Activated T-helper 2 cell treated with anti-CD3 and anti-CD28 coated beads, Interferon-gamma antibody, Interleukin-2, Interleukin-4, amounts not matched to agents 10 μg/mL and 5 μg/mL and 100 μg/mL, durations not matched to agents 14 hours and 24 hours and 36 hours (primary cell): Measurements from ENCODE around the gene KRT14. TPM values are rescaled to one million over a fixed set of nuclear protein-coding genes. Genes with fewer than 3 reads are reported as not detected.
A peak's percentile ranks its signal among the peaks of the same experiment; 100 is the strongest.
"Not testable (repeated sequence)": the region's sequence is repeated elsewhere in the genome, so short reads cannot be mapped to it uniquely, and the experiment has no call there.

Experiments
- DNase-seq: peaks from one replicate; pipeline ENCODE4 v3.0.0; 2021; ENCODE audit warnings: low spot score
- H3K27ac Mint-ChIP-seq: one replicate; pipeline ENCODE4 v1.8.0; 2021; ENCODE audit warnings: mixed read lengths
- H3K27me3 Mint-ChIP-seq: one replicate; pipeline ENCODE4 v1.8.0; 2021; ENCODE audit warnings: low read depth, mixed read lengths
- H3K36me3 Mint-ChIP-seq: one replicate; pipeline ENCODE4 v1.8.0; 2021; ENCODE audit warnings: low read depth, mixed read lengths
- H3K4me1 Mint-ChIP-seq: one replicate; pipeline ENCODE4 v1.8.0; 2021; ENCODE audit warnings: low read depth, mixed read lengths
- H3K4me3 Mint-ChIP-seq: one replicate; pipeline ENCODE4 v1.8.0; 2021; ENCODE audit warnings: low read depth, mild to moderate bottlenecking, moderate library complexity, mixed read lengths
- H3K9me3 Mint-ChIP-seq: one replicate; pipeline ENCODE4 v1.8.0; 2021; ENCODE audit warnings: mixed read lengths
- intact Hi-C: fragments of 100-400 bp; cut with micrococcal nuclease; formaldehyde crosslinking; loops from one replicate; pipeline ENCODE4 v1.15.1; 2023
- total RNA-seq: library from RNA; stranded (reverse); gene quantifications from 2 replicates; pipeline ENCODE4 v1.2.3, GENCODE V29; 2022

Gene KRT14
- total RNA-seq, 1 donor from 2014 or later, result not detected

GRCh38 chr17:41551365-41551764, 35.3 kb downstream of the KRT14 start:
- H3K4me1 Mint-ChIP-seq, result peaks cover 21% of the 10 kb centered on the region

DNA sequence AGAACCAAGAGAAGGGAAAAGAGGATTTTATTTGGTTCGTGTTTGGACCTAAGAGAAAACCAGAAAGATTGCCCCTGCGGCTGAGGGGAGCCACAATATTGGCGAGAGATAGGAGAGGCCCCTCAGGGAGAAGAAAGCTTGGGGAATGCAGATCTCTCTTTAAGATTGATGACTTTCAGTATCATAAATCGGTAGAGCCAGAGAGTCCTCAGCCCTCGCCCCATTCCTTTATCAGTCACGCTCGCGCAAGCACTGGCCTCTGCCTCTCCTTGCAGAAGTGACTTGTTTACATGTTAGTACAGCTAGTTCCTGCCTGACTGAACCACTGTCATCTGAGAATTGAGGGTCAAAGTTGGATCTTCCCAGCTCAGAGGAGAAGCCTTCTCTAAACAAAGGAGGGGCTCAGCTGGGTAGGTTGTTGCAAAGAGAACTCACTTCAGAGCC, 37.1 kb downstream of the KRT14 start:
- intact Hi-C loops, result loop anchor here (1.0 to 10.0 kb wide), 4 partner anchors 62 to 145 kb away; partner anchors contain the start of gene KRT36
- Mint-ChIP-seq H3K27ac (no peak overlapping the region), H3K4me3 (no peak overlapping the region), H3K4me1 (peaks cover 21% of the 10 kb centered on the region), H3K36me3 (no peaks in the 10 kb centered on the region), H3K9me3 (peaks cover 8% of the 10 kb centered on the region), H3K27me3 (peaks cover 4% of the 10 kb centered on the region)
- DNase-seq, result no peak

More at GRCh38 chr17:41551365-41551764, 35.3 kb downstream of the KRT14 start:
- Mint-ChIP-seq H3K27me3 (peaks cover 4% of the 10 kb centered on the region), H3K9me3 (peaks cover 8% of the 10 kb centered on the region), H3K36me3 (no peaks in the 10 kb centered on the region), H3K27ac (no peak overlapping the region), H3K4me3 (no peak overlapping the region)
- DNase-seq, result no peak
- intact Hi-C loops, result no loop called here

GRCh38 chr17:41548844-41549595, 37.7 kb downstream of the KRT14 start:
- Mint-ChIP-seq H3K36me3 (no peaks in the 10 kb centered on the region), H3K4me1 (peaks cover 21% of the 10 kb centered on the region), H3K9me3 (peaks cover 8% of the 10 kb centered on the region), H3K4me3 (peak overlapping the region; percentile 18), H3K27ac (peak overlapping the region; percentile 84), H3K27me3 (peaks cover 2% of the 10 kb centered on the region)
- intact Hi-C loops, result loop anchor here (1.0 to 10.0 kb wide), 4 partner anchors 62 to 144 kb away; partner anchors contain the start of gene KRT36
- peak; percentile 77 for DNase-seq

DNA sequence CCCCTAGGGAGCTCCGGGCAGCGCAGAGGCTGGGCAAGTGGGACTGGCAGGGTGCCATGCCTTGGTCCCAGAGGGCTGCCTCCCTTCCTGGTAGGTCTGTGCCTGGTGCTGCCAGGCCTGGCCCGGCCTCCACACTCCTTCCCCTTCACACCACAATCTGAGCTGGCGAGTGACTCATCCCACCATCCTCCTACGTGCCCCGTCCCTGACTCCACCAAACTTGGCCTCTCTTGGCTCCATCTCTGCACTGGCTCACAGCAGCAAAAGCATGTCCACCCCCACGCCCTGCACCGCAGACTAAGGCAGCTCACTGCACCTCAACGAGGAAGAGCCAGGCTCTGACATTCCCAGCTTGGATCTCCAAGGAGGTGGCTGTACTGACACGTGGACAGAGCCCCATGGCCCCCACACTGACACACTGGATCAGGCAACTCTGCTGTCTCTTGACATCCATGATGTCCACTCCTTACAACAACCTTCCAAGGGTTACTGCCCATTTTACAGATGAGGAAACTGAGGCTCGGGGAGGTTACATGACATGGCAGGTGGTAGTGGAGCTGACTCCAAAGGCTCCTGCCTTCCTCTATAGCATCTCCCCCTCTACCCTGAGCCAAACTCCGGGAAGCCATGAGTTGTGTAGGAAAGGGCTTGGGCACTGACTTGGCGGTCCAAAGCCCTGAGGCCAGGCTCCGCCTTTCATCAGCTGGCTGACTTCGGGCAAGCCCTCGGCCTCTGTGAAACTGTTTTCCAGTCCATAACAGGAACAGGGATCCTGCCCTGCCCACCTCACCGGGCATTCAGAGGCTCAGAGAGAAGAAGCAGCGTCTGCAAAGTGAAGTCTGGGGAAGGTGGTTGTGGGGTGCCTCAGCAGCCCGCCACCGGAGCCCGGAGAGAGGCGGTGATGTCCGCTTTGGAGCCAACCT, 38.5 kb downstream of the KRT14 start:
- peak; percentile 17 for DNase-seq
- Mint-ChIP-seq H3K36me3 (no peaks in the 10 kb centered on the region), H3K4me3 (no peak overlapping the region), H3K9me3 (peaks cover 8% of the 10 kb centered on the region), H3K27ac (peak overlapping the region; percentile 34), H3K27me3 (peaks cover 2% of the 10 kb centered on the region), H3K4me1 (peaks cover 21% of the 10 kb centered on the region)
- intact Hi-C loops, result loop anchor here (2.0 to 10.0 kb wide), 3 partner anchors 61 to 143 kb away; partner anchors contain the start of gene KRT36

DNA sequence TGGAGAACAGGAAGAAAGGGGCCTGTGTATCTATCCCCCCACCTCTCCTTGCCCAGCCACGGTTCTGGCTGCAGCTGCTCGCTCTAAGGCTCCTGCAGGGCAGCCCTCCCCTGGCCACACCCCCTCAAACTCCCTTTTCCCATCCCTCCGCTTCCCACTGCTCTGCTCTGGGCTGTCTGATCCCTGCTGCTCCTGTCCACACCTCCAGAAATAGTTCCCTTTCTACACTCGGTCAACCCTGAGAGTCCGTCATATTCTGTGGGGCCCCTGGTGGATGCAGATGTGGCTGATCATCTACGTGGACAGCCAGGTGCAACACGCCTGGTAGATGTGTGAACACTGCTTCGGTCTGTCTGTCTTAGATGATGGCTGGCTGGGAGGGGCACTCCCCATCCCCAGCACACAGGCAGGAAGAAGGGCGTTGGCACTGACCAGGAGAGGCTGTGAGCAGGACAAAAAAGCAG, 39.3 kb downstream of the KRT14 start:
- no peak for DNase-seq
- intact Hi-C loops, result loop anchor here (5.0 to 10.0 kb wide), 2 partner anchors 60 to 143 kb away; partner anchors contain the start of gene KRT36
- no peak overlapping the region for H3K27ac Mint-ChIP-seq
- H3K4me3 Mint-ChIP-seq, result no peak overlapping the region
- no peaks in the 10 kb centered on the region for H3K36me3 Mint-ChIP-seq
- H3K27me3 Mint-ChIP-seq, result peaks cover 2% of the 10 kb centered on the region
- H3K4me1 Mint-ChIP-seq, result peaks cover 25% of the 10 kb centered on the region
- peaks cover 8% of the 10 kb centered on the region for H3K9me3 Mint-ChIP-seq

DNA sequence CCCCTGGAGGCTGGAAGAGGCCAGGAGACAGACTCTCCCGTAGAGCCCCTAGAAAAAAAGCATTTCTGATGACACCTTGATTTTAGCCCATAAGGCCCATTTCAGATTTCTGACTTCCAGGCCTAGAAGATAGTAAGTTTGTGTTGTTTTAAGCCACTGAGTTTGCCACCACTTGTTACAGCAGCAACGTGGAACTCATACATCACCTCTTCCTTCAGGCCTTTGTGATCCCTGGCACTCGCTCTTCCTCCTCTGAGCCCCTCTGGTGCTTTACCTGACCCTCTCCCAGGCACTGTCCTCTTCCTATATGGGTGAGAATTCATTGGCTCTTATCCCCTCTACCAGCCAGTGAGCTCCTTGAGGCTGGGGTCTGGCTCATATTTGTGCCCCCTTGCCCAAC, 39.9 kb downstream of the KRT14 start:
- H3K36me3 Mint-ChIP-seq, result no peaks in the 10 kb centered on the region
- peaks cover 8% of the 10 kb centered on the region for H3K9me3 Mint-ChIP-seq
- H3K4me1 Mint-ChIP-seq, result peaks cover 25% of the 10 kb centered on the region
- H3K27ac Mint-ChIP-seq, result no peak overlapping the region
- DNase-seq, result no peak
- no peak overlapping the region for H3K4me3 Mint-ChIP-seq
- H3K27me3 Mint-ChIP-seq, result peaks cover 4% of the 10 kb centered on the region
- intact Hi-C loops, result loop anchor here (5.0 to 10.0 kb wide), 2 partner anchors 60 to 142 kb away; partner anchors contain the start of gene KRT36

GRCh38 chr17:41545829-41546410, 40.8 kb downstream of the KRT14 start:
- Mint-ChIP-seq H3K36me3 (no peaks in the 10 kb centered on the region), H3K9me3 (peaks cover 8% of the 10 kb centered on the region), H3K4me3 (no peak overlapping the region), H3K27ac (no peak overlapping the region), H3K4me1 (peaks cover 25% of the 10 kb centered on the region), H3K27me3 (peaks cover 2% of the 10 kb centered on the region)
- DNase-seq, result no peak
- intact Hi-C loops, result loop anchor here (5.0 to 10.0 kb wide), 2 partner anchors 59 to 141 kb away; partner anchors contain the start of gene KRT36

DNA sequence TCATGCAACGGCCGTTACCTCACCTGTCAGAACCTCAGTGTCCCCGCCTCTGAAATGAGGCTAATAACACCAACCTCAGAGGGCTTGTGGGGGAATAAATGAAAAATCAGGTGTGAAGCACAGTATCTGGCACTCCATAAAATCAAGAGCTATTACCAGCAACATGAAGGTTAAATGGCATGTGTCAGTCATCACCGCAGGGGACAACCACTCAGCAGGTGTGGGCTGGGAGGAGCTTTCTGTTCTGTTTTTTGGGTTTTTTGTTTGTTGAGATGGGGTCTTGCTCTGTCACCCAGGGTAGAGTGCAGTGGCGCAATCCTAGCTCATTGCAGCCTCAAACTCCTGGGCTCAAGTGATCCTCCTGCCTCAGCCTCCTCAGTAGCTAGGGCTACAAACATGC, 41.8 kb downstream of the KRT14 start:
- DNase-seq, result no peak
- Mint-ChIP-seq H3K27me3 (peaks cover 2% of the 10 kb centered on the region), H3K4me1 (peaks cover 25% of the 10 kb centered on the region), H3K9me3 (peaks cover 8% of the 10 kb centered on the region), H3K36me3 (no peaks in the 10 kb centered on the region), H3K27ac (no peak overlapping the region), H3K4me3 (no peak overlapping the region)
- intact Hi-C loops, result loop anchor here (5.0 to 10.0 kb wide), 2 partner anchors 58 to 140 kb away; partner anchors contain the start of gene KRT36

- intact Hi-C loops, result loop anchor here (10.0 kb wide), 1 partner anchor 140 kb away; no protein-coding TSS in a partner anchor
- peaks cover 22% of the 10 kb centered on the region for H3K4me1 Mint-ChIP-seq
- H3K27ac Mint-ChIP-seq, result no peak overlapping the region
- no peaks in the 10 kb centered on the region for H3K36me3 Mint-ChIP-seq
- peaks cover 8% of the 10 kb centered on the region for H3K9me3 Mint-ChIP-seq
- no peak overlapping the region for H3K4me3 Mint-ChIP-seq
- peaks cover 2% of the 10 kb centered on the region for H3K27me3 Mint-ChIP-seq
- DNase-seq, result no peak
These were observed 42.2 kb downstream of the KRT14 start for GRCh38 chr17:41544491-41544892.

DNA sequence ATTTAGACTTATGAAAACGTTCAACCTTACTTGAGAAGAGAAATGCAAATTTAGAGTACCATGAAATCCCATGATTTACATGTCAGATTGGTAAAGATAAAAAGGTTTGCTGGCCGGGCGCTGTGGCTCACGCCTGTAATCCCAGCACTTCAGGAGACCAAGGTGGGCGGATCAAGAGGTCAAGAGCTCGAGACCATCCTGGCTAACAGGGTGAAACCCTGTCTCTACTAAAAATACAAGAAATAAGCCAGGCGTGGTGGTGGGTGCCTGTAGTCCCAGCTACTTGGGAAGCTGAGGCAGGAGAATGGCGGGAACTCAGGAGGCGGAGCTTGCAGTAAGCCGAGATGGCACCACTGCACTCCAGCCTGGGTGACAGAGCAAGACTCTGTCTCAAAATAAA, 43.9 kb downstream of the KRT14 start:
- H3K9me3 Mint-ChIP-seq, H3K27ac Mint-ChIP-seq, H3K36me3 Mint-ChIP-seq, DNase-seq, H3K4me1 Mint-ChIP-seq, H3K27me3 Mint-ChIP-seq, H3K4me3 Mint-ChIP-seq: not testable (repeated sequence)
- intact Hi-C loops, result loop anchor here (10.0 kb wide), 1 partner anchor 138 kb away; no protein-coding TSS in a partner anchor

DNA sequence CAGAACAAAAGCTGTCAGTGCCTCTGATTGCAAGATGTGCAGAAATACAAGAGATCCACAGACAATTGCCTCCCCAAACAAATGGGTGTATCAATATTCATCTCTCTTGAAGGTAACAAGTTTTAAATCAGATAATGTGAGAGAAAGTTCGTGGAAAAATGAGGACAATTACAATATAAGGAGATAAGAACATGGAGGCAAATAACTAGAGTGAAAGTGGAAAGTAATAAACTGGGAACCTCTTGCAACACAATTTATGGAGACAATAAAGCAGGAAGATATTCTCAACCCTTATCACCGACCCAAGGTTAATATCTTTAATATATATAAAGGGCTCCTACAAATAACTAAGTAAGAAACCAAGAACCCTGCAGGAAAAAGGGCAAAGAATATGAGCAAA, 44.3 kb downstream of the KRT14 start:
- no peak overlapping the region for H3K4me3 Mint-ChIP-seq
- peaks cover 6% of the 10 kb centered on the region for H3K9me3 Mint-ChIP-seq
- no peaks in the 10 kb centered on the region for H3K36me3 Mint-ChIP-seq
- H3K27ac Mint-ChIP-seq, result no peak overlapping the region
- H3K27me3 Mint-ChIP-seq, result peaks cover 2% of the 10 kb centered on the region
- DNase-seq, result no peak
- intact Hi-C loops, result loop anchor here (10.0 kb wide), 1 partner anchor 138 kb away; no protein-coding TSS in a partner anchor
- peaks cover 3% of the 10 kb centered on the region for H3K4me1 Mint-ChIP-seq
